OCI-LY7 (cell line): ENCODE measurements around the gene MIOX. TPM values are rescaled to one million over a fixed set of nuclear protein-coding genes. Genes with fewer than 3 reads are reported as not detected.
A peak's percentile ranks its signal among the peaks of the same experiment; 100 is the strongest.

Experiments
- BruUV-seq: library from RNA; stranded (reverse); fragments of 400-500 nt; replicated peaks from 2 replicates; lab custom pipeline; 2021; lab: Mats Ljungman, UMichigan
- CTCF ChIA-PET: fragments of 300-600 bp; sonication (Branson Sonifier 250); formaldehyde crosslinking; loops from one replicate; lab custom pipeline; 2022; ENCODE audit warnings: antibody characterized with exemption; ENCODE audit not compliant: unreplicated experiment; lab: Charles Lee
- POLR2A ChIA-PET: fragments of 300-600 bp; sonication (Branson Sonifier 250); formaldehyde crosslinking; loops from one replicate; lab custom pipeline; 2022; ENCODE audit warnings: antibody characterized with exemption; lab: Charles Lee
- DNase-seq: peaks from one replicate; pipeline ENCODE4 v3.0.0-alpha.2; 2015; ENCODE audit warnings: low spot score
- H2AFZ ChIP-seq: fragments of 200-600 bp; sonication (generic), shearing (Covaris generic); 2 replicates; pipeline ENCODE4 v1.6.1; 2014; ENCODE audit warnings: mild to moderate bottlenecking, antibody characterized with exemption, low read length, moderate library complexity
- H3K27ac ChIP-seq: fragments of 200-600 bp; sonication (generic); 2 replicates; pipeline ENCODE4 v1.5.1; 2014; ENCODE audit warnings: mixed run types, low read depth, mild to moderate bottlenecking, moderate library complexity, low read length, inconsistent platforms; ENCODE audit not compliant: poor library complexity, severe bottlenecking
- H3K36me3 ChIP-seq: fragments of 200-600 bp; sonication (generic); 2 replicates; pipeline ENCODE4 v1.6.1; 2014; ENCODE audit warnings: mild to moderate bottlenecking, antibody characterized with exemption, low read length, moderate library complexity, mixed read lengths; ENCODE audit not compliant: insufficient read depth
- H3K4me1 ChIP-seq: fragments of 200-600 bp; sonication (generic); 2 replicates; pipeline ENCODE4 v1.5.1; 2014; ENCODE audit warnings: mild to moderate bottlenecking, low read length; ENCODE audit not compliant: insufficient read depth, poor library complexity, severe bottlenecking
- H3K4me2 ChIP-seq: fragments of 200-600 bp; sonication (generic); 2 replicates; pipeline ENCODE4 v1.6.1; 2014; ENCODE audit warnings: mild to moderate bottlenecking, low read length
- H3K4me3 ChIP-seq: fragments of 200-600 bp; sonication (generic); 2 replicates; pipeline ENCODE4 v1.5.1; 2014; ENCODE audit warnings: mild to moderate bottlenecking, low read depth, low read length; ENCODE audit not compliant: poor library complexity, severe bottlenecking
- H3K79me2 ChIP-seq: fragments of 200-600 bp; sonication (generic); 2 replicates; pipeline ENCODE4 v1.6.1; 2016; ENCODE audit warnings: low read depth, mild to moderate bottlenecking, low read length, moderate library complexity, mixed read lengths; ENCODE audit not compliant: insufficient read depth
- H3K9me2 ChIP-seq: fragments of 200-600 bp; sonication (generic); 2 replicates; pipeline ENCODE4 v1.6.1; 2016; ENCODE audit warnings: mild to moderate bottlenecking, low read length, mixed read lengths; ENCODE audit not compliant: insufficient read depth
- H3K9me3 ChIP-seq: fragments of 200-600 bp; sonication (generic); 2 replicates; pipeline ENCODE4 v1.6.1; 2014; ENCODE audit warnings: mild to moderate bottlenecking, mixed run types, low read length, mixed read lengths
- H4K20me1 ChIP-seq: fragments of 200-600 bp; sonication (generic); 2 replicates; pipeline ENCODE4 v1.6.1; 2014; ENCODE audit warnings: mild to moderate bottlenecking, antibody characterized with exemption, low read length, moderate library complexity, mixed read lengths; ENCODE audit not compliant: insufficient read depth
- CTCF ChIP-seq: fragments of 200-600 bp; sonication (generic); conservative IDR thresholded peaks from 2 replicates; pipeline ENCODE4 v1.5.1; 2014; ENCODE audit warnings: mild to moderate bottlenecking, antibody characterized with exemption, low read length, moderate library complexity, mixed read lengths
- EZH2phosphoT487 ChIP-seq: fragments of 200-600 bp; sonication (generic); IDR thresholded peaks from 2 replicates; pipeline ENCODE4 v1.6.1; 2018; ENCODE audit warnings: low read depth, borderline replicate concordance, mild to moderate bottlenecking, mixed run types, antibody characterized with exemption, low read length, moderate library complexity, mixed read lengths
- intact Hi-C: fragments of 100-400 bp; cut with micrococcal nuclease; formaldehyde crosslinking; loops from one replicate; pipeline ENCODE4 v1.10.0; 2022; ENCODE audit not compliant: unreplicated experiment
- total RNA-seq, 2 experiments: library from RNA; depleted of rRNA in 1 of 2; stranded (reverse); fragments of >200 nt in 1 of 2; shearing (Covaris generic) in 1 of 2; gene quantifications; 2 replicates each; pipeline ENCODE4 v1.2.3, GENCODE V29; 2014 to 2022

MIOX gene
- total RNA-seq, 2 experiments from 2014 or later = 0.53 TPM; not detected in 1

- no peaks in the 10 kb centered on the region for H4K20me1 ChIP-seq
- no peak overlapping the region for H3K4me3 ChIP-seq
- no TSS peak for BruUV-seq
- no peaks in the 10 kb centered on the region for H3K9me3 ChIP-seq
- no peak for TF ChIP-seq EZH2phosphoT487
- CTCF ChIA-PET = no interaction called here
- POLR2A ChIA-PET = interaction anchor here (3.3 kb wide), 1 partner anchor 14 kb away, joined by 33 read pairs; the partner anchor contains the start of genes LMF2 and NCAPH2
- DNase-seq = no peak
- H2AFZ ChIP-seq = no peak overlapping the region
- peaks cover 66% of the 10 kb centered on the region for H3K36me3 ChIP-seq
- H3K27ac ChIP-seq = no peak overlapping the region
- peak overlapping the region; percentile 93; the same call in 1 of the 2 replicates for H3K4me2 ChIP-seq
- no peaks in the 10 kb centered on the region for H3K9me2 ChIP-seq
- intact Hi-C loops = no loop called here
- peaks cover 4% of the 10 kb centered on the region; the same call in 1 of the 2 replicates for H3K79me2 ChIP-seq
- peaks cover 16% of the 10 kb centered on the region for H3K4me1 ChIP-seq
Observed at GRCh38 chr22:50523458-50523805, 36.8 kb downstream of the MIOX start.

- H3K79me2 ChIP-seq = peaks cover 4% of the 10 kb centered on the region; the same call in 1 of the 2 replicates
- H3K36me3 ChIP-seq = peaks cover 60% of the 10 kb centered on the region
- peak overlapping the region; percentile 92 for H3K27ac ChIP-seq
- H3K4me3 ChIP-seq = peak overlapping the region; percentile 77
- peak overlapping the region; percentile 93 for H3K4me2 ChIP-seq
- POLR2A ChIA-PET = interaction anchor here (1.3 to 3.3 kb wide), 2 partner anchors 9 to 15 kb away, joined by 3 to 33 read pairs; partner anchors contain the start of genes LMF2 and NCAPH2
- TF ChIP-seq CTCF = no peak
- TF ChIP-seq EZH2phosphoT487 = no peak
- no peaks in the 10 kb centered on the region for H3K9me3 ChIP-seq
- H3K9me2 ChIP-seq = no peaks in the 10 kb centered on the region
- H2AFZ ChIP-seq = no peak overlapping the region
- intact Hi-C loops = loop anchor here (2.0 kb wide), 1 partner anchor 55 kb away; no protein-coding TSS in a partner anchor
- CTCF ChIA-PET = no interaction called here
- no peaks in the 10 kb centered on the region for H4K20me1 ChIP-seq
- DNase-seq = no peak
- H3K4me1 ChIP-seq = peaks cover 16% of the 10 kb centered on the region
- no TSS peak for BruUV-seq
Observed at GRCh38 chr22:50523806-50524675, 37.4 kb downstream of the MIOX start.

- peak overlapping the region; percentile 93 for H3K4me2 ChIP-seq
- no peaks in the 10 kb centered on the region for H3K9me2 ChIP-seq
- BruUV-seq = no TSS peak
- no peaks in the 10 kb centered on the region for H4K20me1 ChIP-seq
- TF ChIP-seq CTCF (no peak), EZH2phosphoT487 (no peak)
- peak; percentile 27 for DNase-seq
- no peaks in the 10 kb centered on the region for H3K9me3 ChIP-seq
- peaks cover 54% of the 10 kb centered on the region for H3K36me3 ChIP-seq
- H3K4me1 ChIP-seq = peaks cover 18% of the 10 kb centered on the region
- H3K27ac ChIP-seq = peak overlapping the region; percentile 92
- peak overlapping the region; percentile 77 for H3K4me3 ChIP-seq
- no peak overlapping the region for H2AFZ ChIP-seq
- ChIA-PET POLR2A (interaction anchor here (0.6 to 3.3 kb wide), 7 partner anchors 9 to 127 kb away, joined by 3 to 33 read pairs (median 4); partner anchors contain the start of genes LMF2 and NCAPH2), CTCF (interaction anchor here (1.0 to 1.6 kb wide), 2 partner anchors 54 to 272 kb away, joined by 3 to 6 read pairs; no protein-coding TSS in a partner anchor)
- peaks cover 4% of the 10 kb centered on the region; the same call in 1 of the 2 replicates for H3K79me2 ChIP-seq
- intact Hi-C loops = loop anchor here (1.0 to 5.0 kb wide), 3 partner anchors 16 to 282 kb away; partner anchors contain the start of gene NCAPH2
Observed at GRCh38 chr22:50524676-50525103, 38.0 kb downstream of the MIOX start.
